Neural cell (in vitro differentiated cells): Measurements from ENCODE around the gene ZBTB14. TPM values are rescaled to one million over a fixed set of nuclear protein-coding genes. Genes with fewer than 3 reads are reported as not detected.

ENCODE experiments used
- H2AFZ ChIP-seq: fragments of 200-600, 300-800 bp; sonication (generic), shearing (Covaris generic); 2 replicates; pipeline ENCODE4 v1.6.0; 2014; ENCODE audit warnings: low read depth, mild to moderate bottlenecking, antibody characterized with exemption, low read length, moderate library complexity
- H3F3A ChIP-seq: fragments of 200-600 bp; shearing (Covaris generic); 2 replicates; pipeline ENCODE4 v1.6.1; 2016; ENCODE audit warnings: mild to moderate bottlenecking, moderate library complexity, mixed read lengths, antibody characterized with exemption, low read length; ENCODE audit not compliant: insufficient read depth, poor library complexity, severe bottlenecking
- H3K27ac ChIP-seq: fragments of 200-600, 300-800 bp; sonication (generic), shearing (Covaris generic); 2 replicates; pipeline ENCODE4 v1.5.1; 2014; ENCODE audit warnings: mild to moderate bottlenecking, low read length, moderate library complexity
- H3K27me3 ChIP-seq: fragments of 300-800, 200-600 bp; sonication (generic), shearing (Covaris generic); 2 replicates; pipeline ENCODE4 v1.6.0; 2014; ENCODE audit warnings: mild to moderate bottlenecking, low read depth, low read length, moderate library complexity; ENCODE audit not compliant: insufficient read depth
- H3K36me3 ChIP-seq: fragments of 300-800, 200-600 bp; sonication (generic), shearing (Covaris generic); 2 replicates; pipeline ENCODE4 v1.5.1; 2014; ENCODE audit warnings: mild to moderate bottlenecking, antibody characterized with exemption, low read length, moderate library complexity; ENCODE audit not compliant: insufficient read depth
- H3K4me2 ChIP-seq: fragments of 300-800, 200-600 bp; sonication (generic), shearing (Covaris generic); 2 replicates; pipeline ENCODE4 v1.6.0; 2014; ENCODE audit warnings: mild to moderate bottlenecking, low read length
- H3K4me3 ChIP-seq: fragments of 300-800, 200-600 bp; sonication (generic), shearing (Covaris generic); 2 replicates; pipeline ENCODE4 v1.5.1; 2014; ENCODE audit warnings: mild to moderate bottlenecking, low read length, moderate library complexity
- H3K79me2 ChIP-seq: fragments of 200-600 bp; shearing (Covaris generic); replicated peaks from 2 replicates; pipeline ENCODE4 v1.6.0; 2014; ENCODE audit warnings: mild to moderate bottlenecking, low read length, moderate library complexity; ENCODE audit not compliant: insufficient read depth
- H3K9ac ChIP-seq: fragments of 300-800, 200-600 bp; sonication (generic), shearing (Covaris generic); 2 replicates; pipeline ENCODE4 v1.6.1; 2016; ENCODE audit warnings: mild to moderate bottlenecking, low read length, mixed read lengths
- H3K9me2 ChIP-seq: fragments of 200-600 bp; shearing (Covaris generic); 2 replicates; pipeline ENCODE4 v1.6.1; 2016; ENCODE audit warnings: mild to moderate bottlenecking, low read length, mixed read lengths; ENCODE audit not compliant: insufficient read depth
- H3K9me3 ChIP-seq: fragments of 200-600, 300-800 bp; sonication (generic), shearing (Covaris generic); 2 replicates; pipeline ENCODE4 v1.6.1; 2016; ENCODE audit warnings: mild to moderate bottlenecking, mixed run types, low read length, moderate library complexity, mixed read lengths
- H4K20me1 ChIP-seq: fragments of 200-600 bp; shearing (Covaris generic); 2 replicates; pipeline ENCODE4 v1.6.1; 2016; ENCODE audit warnings: mild to moderate bottlenecking, mixed run types; ENCODE audit not compliant: insufficient read depth
- EP300 ChIP-seq: fragments of 450-650 bp; conservative IDR thresholded peaks from 2 replicates; pipeline ENCODE4 v1.6.1; 2014; ENCODE audit warnings: antibody characterized with exemption, mild to moderate bottlenecking, moderate library complexity; ENCODE audit not compliant: poor library complexity, severe bottlenecking
- EZH2 ChIP-seq: fragments of 200-600, 300-800 bp; shearing (Covaris generic), sonication (generic); IDR thresholded peaks from 2 replicates; pipeline ENCODE4 v1.6.1; 2014; ENCODE audit warnings: antibody characterized with exemption, low read length, borderline replicate concordance, mild to moderate bottlenecking; ENCODE audit not compliant: insufficient read depth, poor library complexity, severe bottlenecking
- MXI1 ChIP-seq: fragments of 450-650 bp; conservative IDR thresholded peaks from 2 replicates; pipeline ENCODE4 v1.6.1; 2014; ENCODE audit warnings: antibody characterized with exemption, mild to moderate bottlenecking; ENCODE audit not compliant: poor library complexity, severe bottlenecking
- POLR2AphosphoS5 ChIP-seq: IDR thresholded peaks from 2 replicates; pipeline ENCODE4 v1.6.1; 2012
- RAD21 ChIP-seq: fragments of 450-650 bp; conservative IDR thresholded peaks from 2 replicates; pipeline ENCODE4 v1.6.1; 2014; ENCODE audit warnings: antibody characterized with exemption, mild to moderate bottlenecking, moderate library complexity
- SMC3 ChIP-seq: fragments of 450-650 bp; conservative IDR thresholded peaks from 2 replicates; pipeline ENCODE4 v1.6.1; 2014; ENCODE audit warnings: antibody characterized with exemption, mild to moderate bottlenecking, moderate library complexity; ENCODE audit not compliant: poor library complexity
- TAF1 ChIP-seq: IDR thresholded peaks from 2 replicates; pipeline ENCODE4 v1.6.1; 2012; ENCODE audit warnings: low read depth
- polyA plus RNA-seq: library from polyadenylated mRNA; depleted of rRNA; stranded (reverse); fragments of >200 nt; gene quantifications from 2 replicates; pipeline ENCODE4 v1.2.3, GENCODE V29; 2014
- TF ChIP-seq, protein P1 (sequence below): IDR thresholded peaks from 2 replicates; pipeline ENCODE4 v1.6.1; 2012; ENCODE audit warnings: borderline replicate concordance
- TF ChIP-seq, protein P2 (sequence below): fragments of 450-650 bp; IDR thresholded peaks from 2 replicates; pipeline ENCODE4 v1.5.1; 2014; ENCODE audit warnings: antibody characterized with exemption, mild to moderate bottlenecking, moderate library complexity; ENCODE audit not compliant: poor library complexity, severe bottlenecking

The ZBTB14 gene
- polyA plus RNA-seq, 1 donor from 2014 or later = 33.5 TPM

- H3K9me3 ChIP-seq = no peaks in the 10 kb centered on the region
- H4K20me1 ChIP-seq = no peaks in the 10 kb centered on the region
- H3K27ac ChIP-seq = no peak overlapping the region
- TF ChIP-seq, protein P1, sequence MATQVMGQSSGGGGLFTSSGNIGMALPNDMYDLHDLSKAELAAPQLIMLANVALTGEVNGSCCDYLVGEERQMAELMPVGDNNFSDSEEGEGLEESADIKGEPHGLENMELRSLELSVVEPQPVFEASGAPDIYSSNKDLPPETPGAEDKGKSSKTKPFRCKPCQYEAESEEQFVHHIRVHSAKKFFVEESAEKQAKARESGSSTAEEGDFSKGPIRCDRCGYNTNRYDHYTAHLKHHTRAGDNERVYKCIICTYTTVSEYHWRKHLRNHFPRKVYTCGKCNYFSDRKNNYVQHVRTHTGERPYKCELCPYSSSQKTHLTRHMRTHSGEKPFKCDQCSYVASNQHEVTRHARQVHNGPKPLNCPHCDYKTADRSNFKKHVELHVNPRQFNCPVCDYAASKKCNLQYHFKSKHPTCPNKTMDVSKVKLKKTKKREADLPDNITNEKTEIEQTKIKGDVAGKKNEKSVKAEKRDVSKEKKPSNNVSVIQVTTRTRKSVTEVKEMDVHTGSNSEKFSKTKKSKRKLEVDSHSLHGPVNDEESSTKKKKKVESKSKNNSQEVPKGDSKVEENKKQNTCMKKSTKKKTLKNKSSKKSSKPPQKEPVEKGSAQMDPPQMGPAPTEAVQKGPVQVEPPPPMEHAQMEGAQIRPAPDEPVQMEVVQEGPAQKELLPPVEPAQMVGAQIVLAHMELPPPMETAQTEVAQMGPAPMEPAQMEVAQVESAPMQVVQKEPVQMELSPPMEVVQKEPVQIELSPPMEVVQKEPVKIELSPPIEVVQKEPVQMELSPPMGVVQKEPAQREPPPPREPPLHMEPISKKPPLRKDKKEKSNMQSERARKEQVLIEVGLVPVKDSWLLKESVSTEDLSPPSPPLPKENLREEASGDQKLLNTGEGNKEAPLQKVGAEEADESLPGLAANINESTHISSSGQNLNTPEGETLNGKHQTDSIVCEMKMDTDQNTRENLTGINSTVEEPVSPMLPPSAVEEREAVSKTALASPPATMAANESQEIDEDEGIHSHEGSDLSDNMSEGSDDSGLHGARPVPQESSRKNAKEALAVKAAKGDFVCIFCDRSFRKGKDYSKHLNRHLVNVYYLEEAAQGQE = no peak
- TF ChIP-seq POLR2AphosphoS5 (no peak), SMC3 (no peak), EP300 (no peak), EZH2 (no peak), RAD21 (no peak), MXI1 (no peak), TAF1 (no peak)
- TF ChIP-seq, protein P2, sequence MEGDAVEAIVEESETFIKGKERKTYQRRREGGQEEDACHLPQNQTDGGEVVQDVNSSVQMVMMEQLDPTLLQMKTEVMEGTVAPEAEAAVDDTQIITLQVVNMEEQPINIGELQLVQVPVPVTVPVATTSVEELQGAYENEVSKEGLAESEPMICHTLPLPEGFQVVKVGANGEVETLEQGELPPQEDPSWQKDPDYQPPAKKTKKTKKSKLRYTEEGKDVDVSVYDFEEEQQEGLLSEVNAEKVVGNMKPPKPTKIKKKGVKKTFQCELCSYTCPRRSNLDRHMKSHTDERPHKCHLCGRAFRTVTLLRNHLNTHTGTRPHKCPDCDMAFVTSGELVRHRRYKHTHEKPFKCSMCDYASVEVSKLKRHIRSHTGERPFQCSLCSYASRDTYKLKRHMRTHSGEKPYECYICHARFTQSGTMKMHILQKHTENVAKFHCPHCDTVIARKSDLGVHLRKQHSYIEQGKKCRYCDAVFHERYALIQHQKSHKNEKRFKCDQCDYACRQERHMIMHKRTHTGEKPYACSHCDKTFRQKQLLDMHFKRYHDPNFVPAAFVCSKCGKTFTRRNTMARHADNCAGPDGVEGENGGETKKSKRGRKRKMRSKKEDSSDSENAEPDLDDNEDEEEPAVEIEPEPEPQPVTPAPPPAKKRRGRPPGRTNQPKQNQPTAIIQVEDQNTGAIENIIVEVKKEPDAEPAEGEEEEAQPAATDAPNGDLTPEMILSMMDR = no peak
- no peaks in the 10 kb centered on the region for H3K9me2 ChIP-seq
- H2AFZ ChIP-seq = no peak overlapping the region
- no peak overlapping the region for H3K4me2 ChIP-seq
- no peaks in the 10 kb centered on the region for H3F3A ChIP-seq
- no peak overlapping the region for H3K9ac ChIP-seq
- no peaks in the 10 kb centered on the region for H3K36me3 ChIP-seq
- H3K79me2 ChIP-seq = no peaks in the 10 kb centered on the region
- H3K4me3 ChIP-seq = no peak overlapping the region
- no peaks in the 10 kb centered on the region for H3K27me3 ChIP-seq
These were observed 8.1 kb upstream of the ZBTB14 start for GRCh38 chr18:5303636-5304035.

- no peak overlapping the region for H3K9ac ChIP-seq
- H2AFZ ChIP-seq = no peak overlapping the region
- no peak for TF ChIP-seq POLR2AphosphoS5
- no peak for TF ChIP-seq TAF1
- TF ChIP-seq, protein P1 = no peak
- no peak for TF ChIP-seq EP300
- TF ChIP-seq, protein P2 = no peak
- TF ChIP-seq RAD21 = no peak
- no peak for TF ChIP-seq MXI1
- TF ChIP-seq SMC3 = no peak
- H3K36me3 ChIP-seq = no peaks in the 10 kb centered on the region
- no peaks in the 10 kb centered on the region for H3K9me2 ChIP-seq
- no peaks in the 10 kb centered on the region for H3K79me2 ChIP-seq
- H4K20me1 ChIP-seq = no peaks in the 10 kb centered on the region
- no peak overlapping the region for H3K4me2 ChIP-seq
- no peaks in the 10 kb centered on the region for H3F3A ChIP-seq
- H3K9me3 ChIP-seq = no peaks in the 10 kb centered on the region
- no peaks in the 10 kb centered on the region for H3K27me3 ChIP-seq
- H3K4me3 ChIP-seq = no peak overlapping the region
- H3K27ac ChIP-seq = no peak overlapping the region
These were observed 7.1 kb upstream of the ZBTB14 start for GRCh38 chr18:5302606-5303005.
